Measurements from ENCODE around the gene APOBEC2. TPM values are rescaled to one million over a fixed set of nuclear protein-coding genes. Genes with fewer than 3 reads are reported as not detected.

Gene APOBEC2
- total RNA-seq, 2 experiments from 2014 or later: not detected

- no peak for DNase-seq
- CTCF ChIA-PET: interaction anchor here (0.6 to 3.6 kb wide), 5 partner anchors 9 to 1949 kb away, joined by 3 to 47 read pairs (median 3); no protein-coding TSS in a partner anchor
- POLR2A ChIA-PET: no interaction called here
- Mint-ChIP-seq H3K36me3 (ENCODE audit: low read depth) (no peaks in the 10 kb centered on the region), H3K4me1 (peaks cover 27% of the 10 kb centered on the region), H3K9me3 (no peaks in the 10 kb centered on the region), H3K27ac (no peak overlapping the region), H3K27me3 (no peaks in the 10 kb centered on the region), H3K4me3 (no peak overlapping the region)
Measured at GRCh38 chr6:41025966-41026530, 27.0 kb upstream of the APOBEC2 start.

GRCh38 chr6:41027241-41027640 lies 25.8 kb upstream of the APOBEC2 start:
- ChIA-PET POLR2A (no interaction called here), CTCF (interaction anchor here (0.8 to 4.1 kb wide), 17 partner anchors 9 to 135 kb away, joined by 3 to 47 read pairs (median 5); partner anchors contain the start of genes TSPO2 and UNC5CL)

GRCh38 chr6:41027799-41028560 lies 25.0 kb upstream of the APOBEC2 start:
- DNase-seq: peak; percentile 76
- Mint-ChIP-seq H3K27ac (peak overlapping the region; percentile 92), H3K27me3 (no peaks in the 10 kb centered on the region), H3K4me3 (peak overlapping the region; percentile 82), H3K4me1 (peaks cover 27% of the 10 kb centered on the region), H3K9me3 (no peaks in the 10 kb centered on the region), H3K36me3 (ENCODE audit: low read depth) (no peaks in the 10 kb centered on the region)
- CTCF ChIA-PET: interaction anchor here (0.6 to 4.1 kb wide), 24 partner anchors 8 to 176 kb away, joined by 3 to 47 read pairs (median 5); partner anchors contain the start of genes NFYA, OARD1, TSPO2 and UNC5CL
- POLR2A ChIA-PET: interaction anchor here (0.6 to 0.7 kb wide), 2 partner anchors 8 to 20 kb away, joined by 3 read pairs; no protein-coding TSS in a partner anchor

More at GRCh38 chr6:41027241-41027640, 25.8 kb upstream of the APOBEC2 start:
- no peak for DNase-seq
- peaks cover 27% of the 10 kb centered on the region for H3K4me1 Mint-ChIP-seq
- H3K27me3 Mint-ChIP-seq: no peaks in the 10 kb centered on the region
- peak overlapping the region; percentile 92 for H3K27ac Mint-ChIP-seq
- H3K36me3 Mint-ChIP-seq (ENCODE audit: low read depth): no peaks in the 10 kb centered on the region
- H3K9me3 Mint-ChIP-seq: no peaks in the 10 kb centered on the region
- H3K4me3 Mint-ChIP-seq: peak overlapping the region; percentile 82

- peak overlapping the region; percentile 82 for H3K4me3 Mint-ChIP-seq
- no peak for DNase-seq
- no peaks in the 10 kb centered on the region for H3K36me3 Mint-ChIP-seq (ENCODE audit: low read depth)
- H3K9me3 Mint-ChIP-seq: no peaks in the 10 kb centered on the region
- H3K27me3 Mint-ChIP-seq: no peaks in the 10 kb centered on the region
- ChIA-PET POLR2A (no interaction called here), CTCF (interaction anchor here (0.6 to 4.1 kb wide), 21 partner anchors 8 to 289 kb away, joined by 3 to 47 read pairs (median 5); partner anchors contain the start of genes NFYA, OARD1, TSPO2 and UNC5CL)
- H3K4me1 Mint-ChIP-seq: peaks cover 27% of the 10 kb centered on the region
- peak overlapping the region; percentile 92 for H3K27ac Mint-ChIP-seq
Measured at GRCh38 chr6:41028561-41029412, 24.2 kb upstream of the APOBEC2 start.

DNA sequence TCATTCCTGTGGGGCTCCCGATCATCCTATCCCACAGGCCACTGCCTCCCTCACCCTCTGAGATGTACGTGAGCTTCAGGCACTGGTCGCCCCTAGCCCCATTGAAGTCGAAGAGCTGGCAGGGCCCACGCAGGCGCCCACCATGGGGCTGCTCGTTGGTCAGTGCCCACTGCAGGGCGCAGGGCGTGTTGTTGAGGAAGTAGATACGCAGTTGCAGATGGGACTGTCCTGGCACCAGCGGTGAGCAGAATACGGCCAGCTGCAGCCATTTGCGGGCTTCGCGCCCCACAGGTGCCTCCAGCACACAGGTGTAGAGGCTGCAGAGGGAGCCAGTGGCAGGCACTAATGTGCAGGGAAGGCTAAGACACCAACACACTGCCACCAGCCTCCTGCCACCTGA lies 20.2 kb upstream of the APOBEC2 start:
- Mint-ChIP-seq H3K27ac (no peak overlapping the region), H3K4me3 (no peak overlapping the region), H3K27me3 (peaks cover 3% of the 10 kb centered on the region), H3K4me1 (peaks cover 14% of the 10 kb centered on the region), H3K36me3 (ENCODE audit: low read depth) (no peaks in the 10 kb centered on the region), H3K9me3 (no peaks in the 10 kb centered on the region)
- ChIA-PET CTCF (interaction anchor here (0.7 to 5.1 kb wide), 2 partner anchors 12 to 170 kb away, joined by 4 to 22 read pairs; no protein-coding TSS in a partner anchor), POLR2A (no interaction called here)
- DNase-seq: no peak

DNA sequence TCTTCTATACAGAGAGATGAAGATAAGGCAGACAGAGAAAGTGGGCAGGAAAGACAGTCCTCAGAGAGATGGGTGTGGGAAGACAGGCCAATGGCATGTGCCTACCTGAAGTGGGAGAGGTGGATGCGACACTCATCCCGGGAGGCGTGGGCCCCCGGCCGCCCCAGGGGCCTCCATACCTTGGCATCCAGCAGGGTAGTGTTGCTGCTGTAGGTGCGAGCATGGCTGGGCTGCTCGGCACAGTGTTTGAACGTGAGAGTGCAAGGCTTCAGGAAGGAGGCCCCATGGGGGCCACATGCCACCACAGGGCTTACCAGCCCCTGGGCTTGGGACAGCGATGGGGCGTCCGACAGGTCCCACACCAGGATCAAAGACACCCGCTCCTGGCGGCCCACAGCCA lies 19.2 kb upstream of the APOBEC2 start:
- no peak for DNase-seq
- CTCF ChIA-PET: interaction anchor here (5.1 kb wide), 1 partner anchor 11 kb away, joined by 22 read pairs; no protein-coding TSS in a partner anchor
- Mint-ChIP-seq H3K27ac (no peak overlapping the region), H3K27me3 (peaks cover 3% of the 10 kb centered on the region), H3K4me1 (peaks cover 10% of the 10 kb centered on the region), H3K9me3 (no peaks in the 10 kb centered on the region), H3K4me3 (no peak overlapping the region), H3K36me3 (ENCODE audit: low read depth) (no peaks in the 10 kb centered on the region)
- POLR2A ChIA-PET: no interaction called here

DNA sequence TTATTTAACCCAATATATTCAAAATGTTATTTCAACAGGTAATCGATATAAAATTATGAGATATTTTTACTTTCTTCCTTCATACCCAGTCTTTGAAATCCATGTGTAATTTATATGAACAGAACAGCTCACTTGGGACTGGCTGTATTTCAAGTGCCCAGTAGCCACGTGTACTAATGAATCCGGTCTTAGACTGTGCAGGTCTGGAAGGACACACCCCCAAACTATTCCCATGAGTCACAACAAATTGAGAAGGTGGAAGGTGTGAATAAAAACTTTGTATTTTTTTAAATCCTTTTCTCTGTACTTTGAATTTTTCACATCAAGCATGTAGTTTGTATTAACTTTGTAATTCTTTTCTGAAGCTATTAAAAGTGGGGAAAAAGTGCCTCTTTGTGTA lies 16.8 kb upstream of the APOBEC2 start:
- Mint-ChIP-seq H3K4me1 (peaks cover 12% of the 10 kb centered on the region), H3K36me3 (ENCODE audit: low read depth) (no peaks in the 10 kb centered on the region), H3K4me3 (no peak overlapping the region), H3K27ac (no peak overlapping the region), H3K27me3 (peaks cover 3% of the 10 kb centered on the region), H3K9me3 (no peaks in the 10 kb centered on the region)
- no peak for DNase-seq
- CTCF ChIA-PET: interaction anchor here (0.6 to 5.1 kb wide), 4 partner anchors 9 to 842 kb away, joined by 3 to 22 read pairs (median 12); no protein-coding TSS in a partner anchor
- POLR2A ChIA-PET: no interaction called here

- no peak overlapping the region for H3K4me3 Mint-ChIP-seq
- DNase-seq: no peak
- ChIA-PET POLR2A (no interaction called here), CTCF (interaction anchor here (0.6 to 2.5 kb wide), 3 partner anchors 9 to 843 kb away, joined by 3 to 20 read pairs (median 4); no protein-coding TSS in a partner anchor)
- H3K4me1 Mint-ChIP-seq: peaks cover 12% of the 10 kb centered on the region
- H3K9me3 Mint-ChIP-seq: no peaks in the 10 kb centered on the region
- H3K36me3 Mint-ChIP-seq (ENCODE audit: low read depth): no peaks in the 10 kb centered on the region
- H3K27me3 Mint-ChIP-seq: peaks cover 3% of the 10 kb centered on the region
- no peak overlapping the region for H3K27ac Mint-ChIP-seq
Measured at GRCh38 chr6:41036601-41037000, 16.4 kb upstream of the APOBEC2 start.

GRCh38 chr6:41037107-41037900 lies 15.7 kb upstream of the APOBEC2 start:
- H3K27me3 Mint-ChIP-seq: peaks cover 3% of the 10 kb centered on the region

DNA sequence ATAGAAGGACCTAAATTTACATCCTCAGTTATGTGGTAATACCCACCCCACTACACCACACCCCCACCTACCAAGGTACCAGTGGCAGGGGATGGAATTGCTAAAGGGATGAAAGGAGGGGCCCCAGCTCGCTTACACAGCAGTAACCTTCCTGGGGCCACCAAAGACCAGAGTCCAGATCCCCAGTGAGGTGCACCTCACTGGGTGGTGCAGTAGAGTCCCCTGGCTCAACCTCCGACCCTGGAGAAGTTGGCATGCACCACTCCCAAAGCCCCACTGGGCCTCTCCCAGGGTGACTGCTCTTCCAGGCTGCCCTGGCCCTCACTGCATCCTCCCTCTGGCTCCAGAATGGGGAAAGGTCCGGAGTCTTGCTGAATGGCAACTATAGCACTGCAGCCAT lies 14.8 kb upstream of the APOBEC2 start:
- Mint-ChIP-seq H3K27ac (no peak overlapping the region), H3K27me3 (peaks cover 3% of the 10 kb centered on the region), H3K36me3 (ENCODE audit: low read depth) (no peaks in the 10 kb centered on the region), H3K4me3 (no peak overlapping the region), H3K4me1 (peaks cover 12% of the 10 kb centered on the region), H3K9me3 (no peaks in the 10 kb centered on the region)
- POLR2A ChIA-PET: no interaction called here
- no peak for DNase-seq
- CTCF ChIA-PET: interaction anchor here (0.8 to 3.1 kb wide), 2 partner anchors 9 to 10 kb away, joined by 4 to 26 read pairs; no protein-coding TSS in a partner anchor

More at GRCh38 chr6:41037107-41037900, 15.7 kb upstream of the APOBEC2 start:
- no peak for DNase-seq
- no peaks in the 10 kb centered on the region for H3K36me3 Mint-ChIP-seq (ENCODE audit: low read depth)
- CTCF ChIA-PET: interaction anchor here (0.7 to 2.5 kb wide), 3 partner anchors 9 to 416 kb away, joined by 4 to 20 read pairs (median 4); no protein-coding TSS in a partner anchor
- H3K4me3 Mint-ChIP-seq: no peak overlapping the region
- POLR2A ChIA-PET: no interaction called here
- no peaks in the 10 kb centered on the region for H3K9me3 Mint-ChIP-seq
- H3K4me1 Mint-ChIP-seq: peaks cover 12% of the 10 kb centered on the region
- no peak overlapping the region for H3K27ac Mint-ChIP-seq

DNA sequence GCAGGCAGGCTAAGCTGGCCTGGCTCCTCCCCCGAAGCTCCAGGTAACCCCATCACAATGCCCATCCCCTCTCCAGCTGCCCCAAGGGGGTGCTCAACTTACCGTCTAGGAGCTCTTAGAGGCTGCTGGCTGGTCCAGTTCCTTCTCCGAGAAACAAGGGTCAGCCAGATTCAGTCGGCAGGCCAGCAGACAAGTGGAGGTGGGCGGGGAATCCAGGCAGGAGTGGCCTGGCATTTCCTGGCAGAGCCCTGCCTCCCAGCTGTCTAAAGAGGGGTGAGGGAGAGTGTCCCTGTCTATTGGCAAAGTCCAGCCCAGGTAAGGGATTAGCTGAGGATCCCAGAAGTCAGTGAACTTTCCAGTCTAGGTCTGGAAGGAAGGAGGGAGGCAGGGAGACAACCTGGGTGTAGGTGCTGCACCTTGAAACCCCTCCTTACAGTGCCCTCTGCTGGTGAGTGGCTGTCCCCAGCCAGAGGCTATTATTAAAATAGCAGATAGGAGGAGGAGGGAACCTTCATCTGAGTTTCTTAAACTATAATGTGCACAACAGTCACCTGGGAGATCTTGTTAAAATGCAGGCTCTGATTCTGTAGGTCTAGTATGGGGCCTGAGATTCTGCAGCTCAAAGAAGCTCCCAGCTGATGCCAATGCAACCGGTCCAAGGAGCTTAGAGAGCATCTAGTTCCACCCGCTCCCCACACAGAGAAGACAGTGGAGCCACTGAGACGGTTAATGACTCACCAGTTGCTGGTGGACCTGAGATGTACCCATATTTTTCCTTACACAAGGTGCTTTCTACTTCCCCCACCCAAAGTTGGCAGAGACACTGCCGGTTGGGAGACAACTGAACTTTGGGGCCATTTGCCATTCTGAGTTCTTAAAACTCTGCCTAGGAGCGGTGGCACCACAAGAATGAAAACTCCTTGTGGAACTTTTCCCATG lies 13.7 kb upstream of the APOBEC2 start, which contains the start of gene UNC5CL:
Gene UNC5CL (minus strand): TSS at position 162 of the 939 bp plus-strand sequence. CDS start 4,147 bp downstream, outside the sequence.
- POLR2A ChIA-PET: no interaction called here
- Mint-ChIP-seq H3K27me3 (peaks cover 3% of the 10 kb centered on the region), H3K27ac (peak within 1 kb of the TSS; percentile 9), H3K36me3 (ENCODE audit: low read depth) (no peaks in the 10 kb centered on the region), H3K4me1 (peaks cover 12% of the 10 kb centered on the region), H3K9me3 (no peaks in the 10 kb centered on the region), H3K4me3 (no peak within 1 kb of the TSS)
- peak; percentile 81 for DNase-seq
- CTCF ChIA-PET: interaction anchor here (0.6 to 3.1 kb wide), 6 partner anchors 10 to 22 kb away, joined by 3 to 26 read pairs (median 5); no protein-coding TSS in a partner anchor
